GM12878 (cell line): Measurements from ENCODE around the gene KIF6. TPM values are rescaled to one million over a fixed set of nuclear protein-coding genes. Genes with fewer than 3 reads are reported as not detected.

Source experiments
- ATAC-seq: fragments of 200-7000 bp; cut with Tn5 transposase; 3 replicates; pipeline ENCODE4 v1.9.1; 2020; ENCODE audit warnings: mild to moderate bottlenecking, moderate library complexity
- BruUV-seq: library from RNA; stranded (reverse); fragments of 400-500 nt; replicated peaks from 2 replicates; lab custom pipeline; 2021; lab: Mats Ljungman, UMichigan
- CTCF ChIA-PET: fragments of 300-600 bp; sonication (Branson Sonifier 250); formaldehyde crosslinking; extraction: SDS; loops from one replicate; lab custom pipeline; 2021; ENCODE audit warnings: inconsistent platforms; lab: Yijun Ruan, JAX
- POLR2A ChIA-PET: fragments of 350-600 bp; formaldehyde crosslinking; extraction: SDS; loops from one replicate; lab custom pipeline; 2021; ENCODE audit warnings: inconsistent platforms; lab: Charles Lee
- RAD21 ChIA-PET: fragments of 300-600 bp; sonication (Branson Sonifier 250); formaldehyde crosslinking; loops from one replicate; lab custom pipeline; 2023; ENCODE audit warnings: antibody characterized with exemption; ENCODE audit not compliant: unreplicated experiment; lab: Charles Lee
- SMC1A ChIA-PET: fragments of 300-600 bp; sonication (Branson Sonifier 250); formaldehyde crosslinking; loops from one replicate; lab custom pipeline; 2023; ENCODE audit not compliant: unreplicated experiment, uncharacterized antibody; lab: Charles Lee
- DNase-seq: peaks from one replicate; pipeline ENCODE4 v3.0.0-alpha.2; 2011; ENCODE audit warnings: low read depth, low spot score
- FAIRE-seq: peaks from 3 replicates; lab custom pipeline; 2011; peaks lifted over from hg19 to GRCh38; lab: Jason Lieb, UNC
- H2AFZ ChIP-seq: 2 replicates; pipeline ENCODE4 v1.6.0; 2011; ENCODE audit warnings: low read depth, low read length, control low read depth; ENCODE audit not compliant: control insufficient read depth
- H3K27ac ChIP-seq: 2 replicates; pipeline ENCODE4 v1.5.1; 2011; ENCODE audit warnings: control low read depth; ENCODE audit not compliant: control insufficient read depth, insufficient read depth
- H3K27me3 ChIP-seq, 2 experiments: replicated peaks in 1 of 2; 2 replicates each; pipeline versions ENCODE4 v1.6.0 to v1.6.1; 2011; ENCODE audit warnings: low read length in 1 of 2; ENCODE audit not compliant: control insufficient read depth in 2 of 2, insufficient read depth in 2 of 2
- H3K36me3 ChIP-seq, 2 experiments: 2 replicates each; pipeline ENCODE4 v1.5.1; 2011; ENCODE audit warnings: low read length in 1 of 2; ENCODE audit not compliant: control insufficient read depth in 2 of 2, insufficient read depth in 2 of 2
- H3K4me1 ChIP-seq: 2 replicates; pipeline ENCODE4 v1.6.1; 2011; ENCODE audit warnings: mild to moderate bottlenecking, low read length, moderate library complexity, mixed read lengths; ENCODE audit not compliant: control insufficient read depth, insufficient read depth
- H3K4me2 ChIP-seq: 2 replicates; pipeline ENCODE4 v1.6.0; 2011; ENCODE audit warnings: control low read depth; ENCODE audit not compliant: control insufficient read depth, insufficient read depth
- H3K4me3 ChIP-seq: fragments of 200-600 bp; sonication (generic); 2 replicates; pipeline ENCODE4 v1.5.1; 2016
- H3K79me2 ChIP-seq: 2 replicates; pipeline ENCODE4 v1.6.0; 2011; ENCODE audit warnings: low read length; ENCODE audit not compliant: control insufficient read depth, insufficient read depth
- H3K9ac ChIP-seq: 2 replicates; pipeline ENCODE4 v1.8.0; 2011; ENCODE audit warnings: low read length, control low read depth, mixed read lengths; ENCODE audit not compliant: control insufficient read depth, insufficient read depth
- H3K9me3 ChIP-seq: replicated peaks from 3 replicates; pipeline ENCODE4 v1.5.1; 2011; ENCODE audit warnings: mild to moderate bottlenecking, low read length; ENCODE audit not compliant: control insufficient read depth, insufficient read depth
- H4K20me1 ChIP-seq: 2 replicates; pipeline ENCODE4 v1.6.0; 2011; ENCODE audit not compliant: control insufficient read depth, insufficient read depth
- ATF2 ChIP-seq: IDR thresholded peaks from 2 replicates; pipeline ENCODE4 v1.6.1; 2012; ENCODE audit warnings: low read length, inconsistent platforms
- ESRRA ChIP-seq: IDR thresholded peaks from 2 replicates; pipeline ENCODE4 v1.6.1; 2012; ENCODE audit warnings: mild to moderate bottlenecking, low read length, improper control_type of control experiment
- FOXM1 ChIP-seq: IDR thresholded peaks from 2 replicates; pipeline ENCODE4 v1.6.1; 2012; ENCODE audit warnings: low read depth, mild to moderate bottlenecking, inconsistent platforms, low read length, moderate library complexity
- KLF5 ChIP-seq: fragments of 450-650 bp; IDR thresholded peaks from 2 replicates; pipeline ENCODE4 v1.6.1; 2014; ENCODE audit warnings: mild to moderate bottlenecking; ENCODE audit not compliant: partially characterized antibody
- MYC ChIP-seq: IDR thresholded peaks from 2 replicates; pipeline ENCODE4 v1.6.1; 2011; ENCODE audit warnings: mild to moderate bottlenecking, low read length, moderate library complexity, inconsistent platforms; ENCODE audit not compliant: insufficient read depth, insufficient replicate concordance, insufficient read length, severe bottlenecking
- POLR2A ChIP-seq: IDR thresholded peaks from 2 replicates; pipeline ENCODE4 v1.6.1; 2011; ENCODE audit warnings: low read depth, mild to moderate bottlenecking, low read length
- RBBP5 ChIP-seq: fragments of 200-600 bp; sonication (generic); conservative IDR thresholded peaks from 2 replicates; pipeline ENCODE4 v1.6.1; 2016
- SMAD1 ChIP-seq: fragments of 450-650 bp; IDR thresholded peaks from 2 replicates; pipeline ENCODE4 v1.6.1; 2018; ENCODE audit warnings: mild to moderate bottlenecking, low read depth; ENCODE audit not compliant: partially characterized antibody
- SUPT20H ChIP-seq: IDR thresholded peaks from 2 replicates; pipeline ENCODE4 v1.6.1; 2011; ENCODE audit warnings: low read depth, mild to moderate bottlenecking, low read length, moderate library complexity, borderline replicate concordance; ENCODE audit not compliant: control insufficient read depth
- TAF1 ChIP-seq: IDR thresholded peaks from 2 replicates; pipeline ENCODE4 v1.6.1; 2011; ENCODE audit warnings: mild to moderate bottlenecking, low read depth, low read length, borderline replicate concordance
- YY1 ChIP-seq: IDR thresholded peaks from 2 replicates; pipeline ENCODE4 v1.6.1; 2011; ENCODE audit warnings: low read depth, mild to moderate bottlenecking, low read length
- ZNF592 ChIP-seq: fragments of 450-650 bp; IDR thresholded peaks from 2 replicates; pipeline ENCODE4 v1.6.1; 2017; ENCODE audit warnings: mild to moderate bottlenecking, moderate library complexity
- ZSCAN29 ChIP-seq: fragments of 450-650 bp; IDR thresholded peaks from 2 replicates; pipeline ENCODE4 v1.6.1; 2017; ENCODE audit warnings: mild to moderate bottlenecking, moderate library complexity
- WGBS: methylation state at CpG from one replicate; pipeline ENCODE4 v1.1.6; 2016; ENCODE audit warnings: low lambda C conversion rate; ENCODE audit not compliant: insufficient replicate concordance, insufficient coverage; ENCODE audit errors: missing lambda C conversion rate; 5-methylcytosine and 5-hydroxymethylcytosine counted together
- in situ Hi-C: fragments of 300-500 bp; cut with MboI; formaldehyde crosslinking; loops from 9 replicates; pipeline ENCODE4 v1.14.3; 2018; ENCODE audit warnings: mixed read lengths
- intact Hi-C: fragments of 100-400 bp; cut with micrococcal nuclease; formaldehyde crosslinking; loops from one replicate; pipeline ENCODE4 v1.14.2; 2022; ENCODE audit not compliant: unreplicated experiment
- polyA plus RNA-seq, 11 experiments: library from polyadenylated mRNA; depleted of rRNA in 4 of 11; unstranded in 6 of 11; stranded (reverse) in 5 of 11; fragments of >200 nt; fragmentation: Nextera tagmentation in 4 of 11; fragmentation: Illumina TruSeq in 1 of 11; extraction: Ambion mirVana in 4 of 11; extraction: Trizol in 1 of 11; gene quantifications; 1 replicate in 1 of 11; 2 replicates in 10 of 11; pipeline versions ENCODE4 v1.2.1 to v1.2.3, GENCODE V29; 2011 to 2016; ENCODE audit warnings: inconsistent platforms in 2 of 11, missing spikeins in 2 of 11, low read depth in 1 of 11
- total RNA-seq, 4 experiments: library from RNA; depleted of rRNA in 3 of 4; stranded (reverse); fragments of >200 nt in 3 of 4; fragmentation: Illumina TruSeq in 1 of 4; extraction: Trizol in 1 of 4; gene quantifications; 2 replicates each; pipeline versions ENCODE4 v1.2.1 to v1.2.3, GENCODE V29; 2013 to 2021
- TF ChIP-seq, protein P1 (sequence below), 3 experiments: IDR thresholded peaks in 2 of 3; conservative IDR thresholded peaks in 1 of 3; 2 replicates each; pipeline ENCODE4 v1.5.1; 2011; ENCODE audit warnings: low read depth in 3 of 3, low read length in 3 of 3, mild to moderate bottlenecking in 3 of 3, control low read depth in 2 of 3, moderate library complexity in 2 of 3, inconsistent platforms in 1 of 3, mixed read lengths in 1 of 3; ENCODE audit not compliant: control insufficient read depth in 2 of 3, insufficient read depth in 1 of 3; ENCODE audit errors: extremely low read depth in 1 of 3
- TF ChIP-seq, protein P2 (sequence below): IDR thresholded peaks from 2 replicates; pipeline ENCODE4 v1.6.1; 2011; ENCODE audit warnings: borderline replicate concordance, low read depth, mild to moderate bottlenecking, moderate library complexity, mixed read lengths, low read length; ENCODE audit not compliant: insufficient read depth; ENCODE audit errors: extremely low read length

The KIF6 gene
- total and polyA plus RNA-seq, 10 of the 15 experiments (the other 5 are each of a cell fraction or from before 2014, with no cell fraction given), result 0.09 to 1.0 (median 0.28) TPM

- BruUV-seq, result no TSS peak
- ChIA-PET POLR2A (no interaction called here), CTCF (interaction anchor here (0.7 kb wide), 1 partner anchor 39 kb away, joined by 5 read pairs; no protein-coding TSS in a partner anchor), RAD21 (no interaction called here), SMC1A (interaction anchor here (0.5 to 1.3 kb wide), 3 partner anchors 9 to 232 kb away, joined by 3 read pairs; no protein-coding TSS in a partner anchor)
- intact Hi-C loops, result no loop called here
- no peaks in the 10 kb centered on the region for H3K27me3 ChIP-seq
- no peak overlapping the region for H3K4me2 ChIP-seq
- no peaks in the 10 kb centered on the region for H3K4me1 ChIP-seq
- TF ChIP-seq, protein P1, sequence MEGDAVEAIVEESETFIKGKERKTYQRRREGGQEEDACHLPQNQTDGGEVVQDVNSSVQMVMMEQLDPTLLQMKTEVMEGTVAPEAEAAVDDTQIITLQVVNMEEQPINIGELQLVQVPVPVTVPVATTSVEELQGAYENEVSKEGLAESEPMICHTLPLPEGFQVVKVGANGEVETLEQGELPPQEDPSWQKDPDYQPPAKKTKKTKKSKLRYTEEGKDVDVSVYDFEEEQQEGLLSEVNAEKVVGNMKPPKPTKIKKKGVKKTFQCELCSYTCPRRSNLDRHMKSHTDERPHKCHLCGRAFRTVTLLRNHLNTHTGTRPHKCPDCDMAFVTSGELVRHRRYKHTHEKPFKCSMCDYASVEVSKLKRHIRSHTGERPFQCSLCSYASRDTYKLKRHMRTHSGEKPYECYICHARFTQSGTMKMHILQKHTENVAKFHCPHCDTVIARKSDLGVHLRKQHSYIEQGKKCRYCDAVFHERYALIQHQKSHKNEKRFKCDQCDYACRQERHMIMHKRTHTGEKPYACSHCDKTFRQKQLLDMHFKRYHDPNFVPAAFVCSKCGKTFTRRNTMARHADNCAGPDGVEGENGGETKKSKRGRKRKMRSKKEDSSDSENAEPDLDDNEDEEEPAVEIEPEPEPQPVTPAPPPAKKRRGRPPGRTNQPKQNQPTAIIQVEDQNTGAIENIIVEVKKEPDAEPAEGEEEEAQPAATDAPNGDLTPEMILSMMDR (IDR thresholded peaks at IDR 0.05 in 2 of 3, conservative IDR thresholded peaks at IDR 0.05 in 1 of 3; ENCODE audit: control insufficient read depth in 2 of 3, extremely low read depth in 1 of 3, insufficient read depth in 1 of 3, low read depth in 3 of 3, low read length in 3 of 3), result no peak
- no peak for TF ChIP-seq SUPT20H
- no peak for TF ChIP-seq POLR2A
- TF ChIP-seq ESRRA, result no peak
- no peak for TF ChIP-seq SMAD1
- no peak for TF ChIP-seq ZNF592
- TF ChIP-seq MYC, result no peak
- no peak for TF ChIP-seq FOXM1
- TF ChIP-seq, protein P2, sequence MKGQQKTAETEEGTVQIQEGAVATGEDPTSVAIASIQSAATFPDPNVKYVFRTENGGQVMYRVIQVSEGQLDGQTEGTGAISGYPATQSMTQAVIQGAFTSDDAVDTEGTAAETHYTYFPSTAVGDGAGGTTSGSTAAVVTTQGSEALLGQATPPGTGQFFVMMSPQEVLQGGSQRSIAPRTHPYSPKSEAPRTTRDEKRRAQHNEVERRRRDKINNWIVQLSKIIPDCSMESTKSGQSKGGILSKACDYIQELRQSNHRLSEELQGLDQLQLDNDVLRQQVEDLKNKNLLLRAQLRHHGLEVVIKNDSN, result no peak
- TF ChIP-seq TAF1, result no peak
- no peak for TF ChIP-seq KLF5
- TF ChIP-seq ZSCAN29, result no peak
- no peak for TF ChIP-seq RBBP5
- TF ChIP-seq YY1, result no peak
- no peak for TF ChIP-seq ATF2
- H3K27ac ChIP-seq, result no peak overlapping the region
- FAIRE-seq (no peak), DNase-seq (no peak), ATAC-seq (no peak)
- H3K36me3 ChIP-seq, result no peaks in the 10 kb centered on the region
- H2AFZ ChIP-seq, result no peak overlapping the region
- no peaks in the 10 kb centered on the region for H4K20me1 ChIP-seq
- H3K4me3 ChIP-seq, result no peak overlapping the region
- in situ Hi-C loops, result no loop called here
- no peaks in the 10 kb centered on the region; the same call in 2 of the 3 replicates for H3K9me3 ChIP-seq
- no peak overlapping the region for H3K9ac ChIP-seq
- H3K79me2 ChIP-seq, result no peaks in the 10 kb centered on the region
- WGBS, result 32% methylated on average over 2 of the region's 2 CpGs
Observed at GRCh38 chr6:39657355-39658135, 67.7 kb downstream of the KIF6 start.
